Cardiac septum (tissue), 1 donor: ENCODE measurements around the gene OPRL1. TPM values are rescaled to one million over a fixed set of nuclear protein-coding genes. Genes with fewer than 3 reads are reported as not detected.

Source experiments
- DNase-seq: peaks from one replicate; pipeline ENCODE4 v3.0.0-alpha.2; 2020; ENCODE audit warnings: low spot score
- intact Hi-C: fragments of 100-400 bp; cut with DNase I; formaldehyde crosslinking; loops from one replicate; pipeline ENCODE4 v1.14.0; 2022
- total RNA-seq: library from RNA; stranded (reverse); fragmentation: NEBNext Ultra II Directional; extraction: Animal tissue kit (Norgen Biotek cat#: 25700); gene quantifications from one replicate; pipeline ENCODE4 v1.2.1, GENCODE V29; 2021
- donor health status: DM: no; HTN: no; CAD: no.

OPRL1 gene
- total RNA-seq, 1 donor from 2014 or later = 0.48 TPM

GRCh38 chr20:64068386-64069208 lies 11.3 kb upstream of the OPRL1 start:
- intact Hi-C loops = loop anchor here (10.0 kb wide), 1 partner anchor 544 kb away; the partner anchor contains the start of gene PPDPF
- DNase-seq = no peak

DNA sequence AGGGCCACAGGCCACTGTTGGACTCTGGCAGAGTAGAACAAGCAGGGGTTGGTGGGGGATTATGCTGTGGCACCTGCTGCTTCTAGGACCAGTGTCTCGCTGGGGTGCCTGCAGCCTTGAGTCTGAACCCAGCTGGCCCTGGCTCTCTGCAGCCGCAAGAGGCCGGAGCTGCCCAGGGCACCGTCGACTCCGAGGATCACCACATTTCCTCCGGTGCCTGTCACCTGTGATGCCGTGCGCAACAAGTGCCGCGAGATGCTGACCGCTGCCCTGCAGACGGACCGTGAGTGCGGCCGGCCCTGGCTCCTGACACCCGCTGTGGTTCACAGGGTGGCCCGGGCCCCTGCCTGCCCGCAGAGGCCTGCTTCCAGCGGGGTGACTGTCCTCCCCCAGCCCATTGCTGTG lies 10.7 kb upstream of the OPRL1 start:
- intact Hi-C loops = loop anchor here (10.0 kb wide), 1 partner anchor 544 kb away; the partner anchor contains the start of gene PPDPF
- no peak for DNase-seq

DNA sequence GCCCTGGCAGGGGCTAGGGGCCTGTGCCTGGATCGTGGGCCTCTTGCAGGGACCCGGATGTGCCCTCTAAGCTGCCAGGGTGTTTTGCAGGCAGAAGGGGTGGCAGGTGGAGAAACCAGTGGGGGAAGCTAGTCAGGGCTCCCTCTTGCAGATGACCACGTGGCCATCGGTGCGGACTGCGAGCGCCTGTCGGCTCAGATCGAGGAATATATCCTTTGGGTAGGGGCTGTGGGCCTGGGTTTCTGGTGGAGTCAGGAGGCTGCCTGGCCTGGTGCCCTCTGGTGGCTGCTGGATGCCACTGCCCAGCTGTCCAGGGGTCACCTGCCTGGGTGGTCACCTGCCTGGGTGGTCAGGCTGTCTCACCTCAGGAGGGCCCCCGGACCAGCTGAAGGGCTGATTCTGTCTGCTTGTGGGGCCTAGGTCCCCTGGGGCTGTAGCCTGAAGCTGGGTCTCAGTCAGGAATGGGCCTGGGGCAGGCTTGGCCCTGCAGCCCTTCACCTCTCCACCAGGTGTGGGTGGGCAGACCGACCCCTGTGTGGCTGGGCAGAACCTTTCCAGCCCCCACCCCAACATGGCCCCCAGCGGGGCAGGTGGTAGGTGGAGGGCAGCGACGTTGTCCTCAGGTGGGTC lies 10.2 kb upstream of the OPRL1 start:
- DNase-seq = no peak
- intact Hi-C loops = loop anchor here (10.0 kb wide), 1 partner anchor 545 kb away; the partner anchor contains the start of gene PPDPF

GRCh38 chr20:64070244-64070993 lies 9.5 kb upstream of the OPRL1 start:
- intact Hi-C loops = no loop called here
- DNase-seq = no peak

- intact Hi-C loops = no loop called here
- DNase-seq = no peak
These were observed 8.2 kb upstream of the OPRL1 start for GRCh38 chr20:64071341-64072332.

DNA sequence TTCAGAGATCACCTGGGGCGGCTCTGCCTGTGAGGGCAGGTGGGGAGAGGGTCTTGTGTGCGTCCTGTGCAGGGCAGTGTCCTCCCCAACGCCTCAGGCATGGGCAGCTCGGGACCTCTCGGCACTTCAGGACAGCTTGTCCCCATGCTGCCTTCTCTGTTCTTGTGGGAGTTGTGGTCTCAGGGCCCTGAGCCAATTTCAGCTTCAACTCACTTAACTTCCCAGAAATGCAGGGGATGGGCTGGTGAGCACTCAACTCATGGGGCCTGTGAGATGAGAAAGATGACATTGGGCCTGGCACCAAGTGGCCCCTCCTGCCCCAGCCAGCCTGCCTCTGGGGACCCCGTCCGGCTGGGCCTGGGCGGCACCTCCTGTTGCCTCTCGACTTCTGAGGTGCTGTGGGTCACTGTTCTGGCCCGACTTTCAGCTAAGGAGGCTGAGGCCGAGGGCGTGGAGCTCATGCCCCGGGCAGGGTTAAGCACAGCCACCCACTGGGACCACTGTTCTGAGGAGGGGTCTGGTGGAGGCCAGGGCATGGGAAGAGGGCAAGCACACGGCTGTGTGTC lies 7.3 kb upstream of the OPRL1 start:
- DNase-seq = no peak
- intact Hi-C loops = no loop called here

DNA sequence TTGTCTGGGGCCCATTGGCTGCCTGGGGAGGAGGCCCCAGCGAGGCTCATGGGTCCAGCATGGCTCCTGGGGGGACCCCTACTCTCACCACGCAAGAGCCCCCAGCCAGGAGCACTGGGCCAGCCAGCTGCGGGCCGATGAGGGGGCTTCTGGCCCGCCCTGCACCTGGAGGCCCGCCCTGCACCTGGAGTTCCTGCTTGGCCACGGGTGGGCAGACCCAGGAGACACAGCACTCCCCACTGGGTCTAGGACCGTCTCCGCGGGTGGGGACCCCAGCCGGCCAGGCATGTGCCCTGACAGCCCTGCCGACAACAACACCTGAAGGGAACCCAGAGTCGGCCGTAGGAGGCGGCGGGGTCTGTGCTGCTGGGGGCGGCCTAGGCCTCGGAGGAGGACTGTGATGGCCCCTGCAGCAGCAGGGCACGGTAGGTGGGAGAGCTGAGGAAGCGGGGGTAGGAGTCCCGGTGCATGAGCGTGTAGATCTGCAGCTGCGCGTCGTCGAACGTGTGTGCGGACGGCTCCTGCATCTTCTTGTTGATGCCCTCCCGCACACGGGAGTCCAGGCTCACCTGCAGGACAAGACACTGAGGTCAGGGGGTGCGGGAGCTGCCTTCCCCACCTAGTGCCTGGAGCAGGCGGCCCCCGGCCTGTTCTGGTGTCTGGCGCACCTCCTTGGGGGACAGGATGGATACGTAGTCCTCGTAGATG lies 6.3 kb upstream of the OPRL1 start:
- intact Hi-C loops = no loop called here
- no peak for DNase-seq

DNA sequence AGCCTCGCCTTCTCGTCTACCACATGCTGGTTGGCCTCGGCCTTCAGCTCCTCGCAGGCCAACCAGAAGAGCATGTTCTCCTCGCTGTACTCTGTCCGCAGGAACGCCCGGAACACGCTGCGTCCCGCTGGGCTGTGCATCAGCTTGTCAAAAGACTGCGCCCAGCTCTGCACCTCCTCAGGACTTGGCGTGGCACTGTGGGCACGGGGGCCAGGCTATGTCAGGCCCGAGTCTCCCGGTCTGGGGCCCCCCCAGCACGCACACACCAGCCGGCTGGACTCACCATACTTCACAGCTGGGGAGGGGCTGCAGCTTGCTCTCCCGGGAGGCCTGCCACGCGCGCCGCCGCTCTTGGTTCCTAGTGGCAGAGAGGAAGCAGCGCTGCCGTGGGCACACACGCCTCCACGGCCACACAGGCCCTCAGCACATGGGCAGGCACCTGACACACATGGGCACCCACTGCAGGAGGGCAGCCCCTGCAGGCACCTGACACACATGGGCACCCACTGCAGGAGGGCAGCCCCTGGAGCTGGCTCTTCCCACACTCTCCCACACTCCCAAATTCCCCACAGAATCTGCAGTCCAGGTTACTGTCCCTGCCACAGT lies 5.6 kb upstream of the OPRL1 start:
- DNase-seq = no peak
- intact Hi-C loops = no loop called here

DNA sequence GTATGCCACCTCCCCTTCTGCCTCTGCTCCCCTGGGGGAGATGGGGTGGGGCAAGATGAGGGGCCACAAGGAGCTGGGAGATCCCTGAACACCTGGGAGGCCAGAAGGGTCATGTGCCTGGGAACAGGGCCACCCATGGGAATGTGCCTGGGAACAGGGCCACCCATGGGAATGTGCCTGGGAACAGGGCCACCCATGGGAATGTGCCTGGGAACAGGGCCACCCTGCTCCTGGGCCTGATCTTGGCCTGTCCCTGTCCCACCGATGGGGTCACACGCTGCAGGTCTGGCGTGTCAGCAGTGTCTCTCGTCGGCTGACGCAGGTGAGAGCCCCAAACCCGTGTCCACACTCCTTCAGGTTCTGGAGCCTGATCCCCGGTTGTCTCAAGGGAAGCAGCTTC lies 4.9 kb upstream of the OPRL1 start:
- intact Hi-C loops = no loop called here
- DNase-seq = no peak

GRCh38 chr20:64075556-64075955 lies 4.3 kb upstream of the OPRL1 start:
- intact Hi-C loops = no loop called here

GRCh38 chr20:64076061-64076997 lies 3.6 kb upstream of the OPRL1 start:
- intact Hi-C loops = no loop called here
- no peak for DNase-seq

More at GRCh38 chr20:64075556-64075955, 4.3 kb upstream of the OPRL1 start:
- no peak for DNase-seq

DNA sequence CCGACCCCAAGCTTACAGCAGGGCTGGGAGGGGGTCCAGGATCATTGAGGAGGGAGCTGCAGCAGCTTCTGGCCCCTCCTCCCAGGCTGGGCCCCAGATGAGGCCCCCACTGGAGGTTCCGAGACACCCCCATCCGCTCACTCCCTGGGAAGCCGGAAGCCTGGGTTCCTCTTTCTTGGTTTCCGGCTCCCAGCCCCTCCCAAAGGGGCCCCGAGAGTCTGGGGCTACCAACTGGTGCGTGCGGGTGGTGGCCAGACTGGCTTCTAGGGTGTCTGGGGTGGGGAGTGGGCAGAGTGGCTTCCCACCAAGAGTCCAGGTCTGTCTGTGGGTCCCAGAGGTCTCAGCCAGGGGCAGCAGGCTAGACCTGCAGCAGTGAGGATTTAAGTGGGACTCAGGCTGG lies 2.8 kb upstream of the OPRL1 start:
- intact Hi-C loops = no loop called here
- peak; percentile 88 for DNase-seq

DNA sequence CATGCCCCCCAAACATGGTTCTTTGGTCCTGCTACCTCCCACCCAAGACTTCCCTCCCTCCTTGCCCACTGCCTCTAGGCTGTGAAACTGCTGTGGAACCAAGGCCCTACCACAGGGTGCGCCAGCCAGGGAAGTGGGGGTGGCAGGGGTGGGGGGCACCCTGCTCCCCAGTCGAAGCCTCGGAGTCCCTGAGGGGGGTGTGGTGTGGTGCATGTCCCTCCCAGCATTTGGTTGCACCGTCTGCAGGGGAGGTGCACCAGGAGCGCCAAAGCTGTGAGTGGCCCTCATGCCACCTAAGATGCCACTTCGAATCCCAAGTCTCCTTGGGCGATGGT lies 2.4 kb upstream of the OPRL1 start:
- DNase-seq = no peak
- intact Hi-C loops = no loop called here

- DNase-seq = no peak
- intact Hi-C loops = no loop called here
These were observed 1.9 kb upstream of the OPRL1 start for GRCh38 chr20:64077876-64078551.

- DNase-seq = no peak
- intact Hi-C loops = no loop called here
These were observed 979 bp upstream of the OPRL1 start for GRCh38 chr20:64078934-64079272.

GRCh38 chr20:64079273-64080012 lies 439 bp upstream of the OPRL1 start, which contains the start of gene RGS19:
Gene RGS19 (minus strand): TSS chr20:64079518. CDS start chr20:64076886, 2,632 bp downstream.
- intact Hi-C loops = no loop called here
- peak; percentile 94 for DNase-seq
